ENCODE data around the gene AUTS2.

AUTS2 gene

DNA sequence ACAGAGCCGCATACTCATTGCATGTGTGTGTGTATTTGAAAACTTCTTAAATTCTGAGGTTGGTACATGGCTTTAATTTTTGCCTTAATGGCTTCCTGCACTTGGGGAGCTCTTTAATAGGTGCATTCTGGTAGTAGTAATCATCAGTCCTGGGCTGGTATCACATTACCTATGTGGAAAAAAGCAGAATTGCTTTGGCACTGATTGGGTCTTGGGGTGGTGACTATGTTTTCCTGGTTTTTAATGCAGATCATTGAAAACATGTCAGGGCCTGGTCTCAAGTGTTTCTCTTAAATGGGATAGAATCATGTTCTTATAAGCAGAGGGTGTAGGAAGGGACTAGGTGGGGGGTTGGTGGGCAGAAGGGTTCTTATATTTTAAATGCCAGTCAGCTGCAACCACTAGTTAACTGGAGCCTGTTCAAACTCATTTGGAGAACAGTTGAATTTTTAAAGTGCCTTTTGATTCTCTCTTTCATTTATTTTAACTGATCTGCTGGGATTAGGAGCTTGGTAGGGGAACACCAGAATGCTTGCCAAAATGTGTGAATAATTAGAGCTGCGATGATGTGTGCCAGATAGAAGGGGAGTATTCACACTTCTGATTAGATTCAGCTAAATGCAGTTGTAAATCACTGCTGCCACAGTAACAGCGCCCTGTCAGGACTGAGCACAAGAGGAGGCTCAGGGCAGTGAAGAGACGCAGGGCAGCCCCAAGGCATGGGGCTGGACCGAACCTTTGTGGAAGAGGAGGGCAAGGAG lies 900.1 kb downstream of the AUTS2 start:
- no peak for TF ChIP-seq CTCF (IDR thresholded peaks at IDR 0.05)

GRCh38 chr7:70500261-70500660 lies 902.0 kb downstream of the AUTS2 start:
- TF ChIP-seq CTCF (IDR thresholded peaks at IDR 0.05) = no peak

GRCh38 chr7:70502117-70502863 lies 904.0 kb downstream of the AUTS2 start:
- no peak for TF ChIP-seq CTCF (IDR thresholded peaks at IDR 0.05)

- TF ChIP-seq CTCF (IDR thresholded peaks at IDR 0.05) = no peak
Measured at GRCh38 chr7:70504254-70504653, 906.0 kb downstream of the AUTS2 start.

DNA sequence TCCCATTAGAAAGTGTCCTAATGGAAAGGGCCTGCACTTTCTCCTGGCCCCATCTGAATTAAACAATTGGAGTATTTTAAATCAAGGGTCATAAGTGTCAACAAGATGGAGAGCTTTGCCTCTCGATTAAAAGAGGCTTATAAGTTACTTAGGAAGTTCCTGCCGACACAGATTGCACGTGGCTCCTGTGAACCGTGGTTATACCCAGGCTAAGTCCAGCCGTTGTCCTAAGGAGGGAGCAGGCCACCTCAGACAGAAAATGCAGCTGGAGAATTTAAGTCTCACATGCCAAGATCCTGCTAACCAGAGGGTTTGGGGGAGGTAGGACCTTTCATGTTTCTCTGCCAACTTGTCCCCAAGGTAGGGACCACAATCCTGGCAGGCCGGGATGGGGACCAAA lies 907.2 kb downstream of the AUTS2 start:
- TF ChIP-seq CTCF (IDR thresholded peaks at IDR 0.05) = no peak

GRCh38 chr7:70505886-70506285 lies 907.6 kb downstream of the AUTS2 start:
- no peak for TF ChIP-seq CTCF (IDR thresholded peaks at IDR 0.05)

DNA sequence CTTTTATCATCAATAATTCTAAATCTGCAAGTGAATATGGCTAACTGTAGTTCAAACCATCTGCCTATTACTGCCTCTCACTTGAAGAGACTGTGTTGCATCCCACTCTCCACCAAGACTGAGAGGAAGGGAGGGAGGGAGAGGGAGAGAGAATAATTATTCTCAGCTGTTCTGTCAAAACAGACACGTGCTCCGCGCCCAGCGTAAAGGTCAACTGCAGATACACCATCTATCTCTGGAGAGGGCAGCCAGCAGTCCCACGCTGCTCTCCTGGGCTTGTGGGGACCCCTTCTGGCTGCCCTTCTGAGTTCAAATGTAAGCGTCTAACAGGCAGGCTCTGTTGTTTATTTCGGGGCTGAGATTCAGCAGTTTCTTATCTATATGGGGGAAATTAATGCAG lies 908.2 kb downstream of the AUTS2 start:
- TF ChIP-seq CTCF (IDR thresholded peaks at IDR 0.05) = no peak

All from LNCAP (cell line).